Ovary (tissue), 3 donors: Measurements from ENCODE around the gene FBXW7.

Experiments used
- EP300 ChIP-seq: sonication (generic); formaldehyde crosslinking; IDR thresholded peaks from one replicate; pipeline ENCODE4 v1.6.1; 2017; ENCODE audit warnings: antibody characterized with exemption
- POLR2A ChIP-seq: fragments of 450-650 bp; IDR thresholded peaks from one replicate; pipeline ENCODE4 v1.6.1; 2017; ENCODE audit warnings: antibody characterized with exemption, mild to moderate bottlenecking, moderate library complexity
- TF ChIP-seq, protein P1 (sequence below), 3 donors: fragments of 450-650 bp in 2 of 3; fragments of 200-600 bp in 1 of 3; IDR thresholded peaks; one replicate each; pipeline versions ENCODE4 v1.5.1 to v1.8.0; 2016 to 2022; ENCODE audit warnings: antibody characterized with exemption in 3 of 3, mild to moderate bottlenecking in 1 of 3
- donor health status: DM: no; HTN: no; CAD: no.

DNA sequence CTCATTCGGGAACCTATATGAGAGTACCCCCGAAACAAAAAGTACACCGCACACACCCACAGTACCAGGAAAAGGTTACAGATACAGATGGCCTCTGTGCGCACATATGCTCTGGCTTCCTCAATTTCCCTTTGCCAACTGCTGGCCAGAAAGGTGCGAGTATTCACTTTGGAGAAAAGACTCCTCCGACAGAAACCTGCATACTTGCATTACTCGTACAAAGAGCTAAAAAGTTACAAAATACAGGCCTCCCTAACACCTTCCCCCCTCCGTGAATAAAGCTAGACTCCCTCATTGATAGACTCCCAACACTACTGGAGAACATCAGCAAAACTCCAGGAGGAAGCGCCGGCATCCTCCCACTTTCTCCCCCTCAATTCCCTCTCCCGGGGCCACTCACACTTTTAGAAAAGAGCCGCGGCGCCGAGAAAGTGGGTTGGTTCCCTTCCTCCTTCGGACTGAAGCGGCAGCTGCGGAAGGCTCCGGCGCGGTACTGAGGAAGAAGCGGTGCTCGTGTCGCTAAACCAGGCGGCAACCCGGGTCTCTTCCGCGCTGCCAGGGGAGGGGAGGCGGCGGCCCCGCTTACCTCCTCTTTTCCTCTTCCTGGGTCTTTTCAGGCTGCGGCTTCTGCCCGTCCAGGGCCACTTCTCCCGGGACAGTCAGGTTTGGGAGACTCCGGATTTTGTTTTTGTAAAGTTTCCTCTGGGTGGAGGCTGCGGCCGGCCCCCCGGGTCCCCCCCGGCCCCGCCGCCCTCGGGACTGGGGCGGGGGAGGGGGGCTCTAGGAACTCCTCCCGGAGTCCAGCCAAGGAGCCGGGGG is 1.1 kb downstream of the FBXW7 start:
- TF ChIP-seq, protein P1, sequence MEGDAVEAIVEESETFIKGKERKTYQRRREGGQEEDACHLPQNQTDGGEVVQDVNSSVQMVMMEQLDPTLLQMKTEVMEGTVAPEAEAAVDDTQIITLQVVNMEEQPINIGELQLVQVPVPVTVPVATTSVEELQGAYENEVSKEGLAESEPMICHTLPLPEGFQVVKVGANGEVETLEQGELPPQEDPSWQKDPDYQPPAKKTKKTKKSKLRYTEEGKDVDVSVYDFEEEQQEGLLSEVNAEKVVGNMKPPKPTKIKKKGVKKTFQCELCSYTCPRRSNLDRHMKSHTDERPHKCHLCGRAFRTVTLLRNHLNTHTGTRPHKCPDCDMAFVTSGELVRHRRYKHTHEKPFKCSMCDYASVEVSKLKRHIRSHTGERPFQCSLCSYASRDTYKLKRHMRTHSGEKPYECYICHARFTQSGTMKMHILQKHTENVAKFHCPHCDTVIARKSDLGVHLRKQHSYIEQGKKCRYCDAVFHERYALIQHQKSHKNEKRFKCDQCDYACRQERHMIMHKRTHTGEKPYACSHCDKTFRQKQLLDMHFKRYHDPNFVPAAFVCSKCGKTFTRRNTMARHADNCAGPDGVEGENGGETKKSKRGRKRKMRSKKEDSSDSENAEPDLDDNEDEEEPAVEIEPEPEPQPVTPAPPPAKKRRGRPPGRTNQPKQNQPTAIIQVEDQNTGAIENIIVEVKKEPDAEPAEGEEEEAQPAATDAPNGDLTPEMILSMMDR (IDR thresholded peaks at IDR 0.05): no peak
- TF ChIP-seq POLR2A (no peak), EP300 (no peak)
